HEK293 (cell line): Measurements from ENCODE around the gene C1orf185.
A peak's percentile ranks its signal among the peaks of the same experiment; 100 is the strongest.

Experiments used
- CTCF ChIA-PET: fragments of 350-600 bp; formaldehyde crosslinking; extraction: SDS; loops from one replicate; lab custom pipeline; 2021; ENCODE audit warnings: antibody characterized with exemption; lab: Yijun Ruan, JAX
- POLR2A ChIA-PET: fragments of 300-600 bp; formaldehyde crosslinking; extraction: SDS; loops from one replicate; lab custom pipeline; 2020; ENCODE audit warnings: antibody characterized with exemption, inconsistent platforms; lab: Yijun Ruan, JAX
- H3K27ac ChIP-seq: fragments of 200-500 bp; sonication (Bioruptor generic); 2 replicates; pipeline ENCODE4 v1.5.1; 2014; ENCODE audit warnings: low read depth, low read length, control low read depth, inconsistent platforms; ENCODE audit errors: extremely low read depth
- H3K36me3 ChIP-seq, 2 experiments: fragments of 200-500 bp in 1 of 2; sonication (Bioruptor generic) in 1 of 2; 1 replicate in 1 of 2; 2 replicates in 1 of 2; pipeline ENCODE4 v1.5.1; 2014 to 2017; ENCODE audit warnings: inconsistent platforms in 2 of 2, low read length in 2 of 2; ENCODE audit not compliant: control insufficient read depth in 2 of 2, insufficient read depth in 1 of 2
- H3K4me1 ChIP-seq: fragments of 200-500 bp; sonication (Bioruptor generic); 2 replicates; pipeline ENCODE4 v1.5.1; 2014; ENCODE audit warnings: mild to moderate bottlenecking, low read length, inconsistent platforms; ENCODE audit not compliant: control insufficient read depth, insufficient read depth
- H3K4me3 ChIP-seq: 2 replicates; pipeline ENCODE4 v1.5.1; 2011; ENCODE audit warnings: low read depth, mild to moderate bottlenecking, control low read depth, low read length, moderate library complexity
- H3K9me3 ChIP-seq: fragments of 200-500 bp; sonication (Bioruptor generic); 2 replicates; pipeline ENCODE4 v1.5.1; 2014; ENCODE audit warnings: low read depth, low read length, inconsistent platforms; ENCODE audit not compliant: control insufficient read depth, insufficient read depth
- FEZF1 ChIP-seq: fragments of 450-650 bp; formaldehyde crosslinking; IDR thresholded peaks from 2 replicates; pipeline ENCODE4 v1.5.1; 2016; ENCODE audit warnings: missing biosample characterization, missing genetic modification characterization
- GLI2 ChIP-seq: fragments of 450-650 bp; formaldehyde crosslinking; IDR thresholded peaks from 2 replicates; pipeline ENCODE4; 2017; ENCODE audit warnings: missing biosample characterization, missing genetic modification characterization, low read depth, borderline replicate concordance
- HOXC10 ChIP-seq: sonication (generic); formaldehyde crosslinking; IDR thresholded peaks from 2 replicates; pipeline ENCODE4 v1.8.1; 2023; ENCODE audit warnings: mild to moderate bottlenecking, missing genetic modification reagents
- KLF16 ChIP-seq: fragments of 450-650 bp; formaldehyde crosslinking; IDR thresholded peaks from 2 replicates; pipeline ENCODE4 v1.5.1; 2017; ENCODE audit warnings: missing biosample characterization, missing genetic modification characterization
- KLF8 ChIP-seq: fragments of 450-650 bp; formaldehyde crosslinking; IDR thresholded peaks from 2 replicates; pipeline ENCODE4 v1.5.1; 2016; ENCODE audit warnings: missing biosample characterization, missing genetic modification characterization
- SETDB1 ChIP-seq: IDR thresholded peaks from one replicate; pipeline ENCODE4 v1.6.1; 2017; ENCODE audit warnings: mild to moderate bottlenecking, low read length, moderate library complexity, mixed read lengths; ENCODE audit not compliant: insufficient read length
- SP2 ChIP-seq: fragments of 450-650 bp; formaldehyde crosslinking; IDR thresholded peaks from 2 replicates; pipeline ENCODE4 v1.5.1; 2016; ENCODE audit warnings: missing biosample characterization, missing genetic modification characterization
- TCF7L2 ChIP-seq: IDR thresholded peaks from 2 replicates; pipeline ENCODE4 v1.6.1; 2011; ENCODE audit warnings: low read depth, mild to moderate bottlenecking, inconsistent platforms, low read length, moderate library complexity, borderline replicate concordance
- ZBTB21 ChIP-seq: fragments of 450-650 bp; formaldehyde crosslinking; IDR thresholded peaks from 2 replicates; pipeline ENCODE4 v1.5.1; 2017; ENCODE audit warnings: missing biosample characterization, missing genetic modification characterization
- ZBTB48 ChIP-seq: fragments of 450-650 bp; formaldehyde crosslinking; IDR thresholded peaks from 2 replicates; pipeline ENCODE4 v1.5.1; 2016; ENCODE audit warnings: missing biosample characterization, missing genetic modification characterization
- ZNF214 ChIP-seq: fragments of 450-650 bp; formaldehyde crosslinking; IDR thresholded peaks from 2 replicates; pipeline ENCODE4 v1.5.1; 2017; ENCODE audit warnings: missing biosample characterization, mild to moderate bottlenecking, missing genetic modification characterization, borderline replicate concordance
- ZNF223 ChIP-seq: fragments of 450-650 bp; formaldehyde crosslinking; IDR thresholded peaks from 2 replicates; pipeline ENCODE4 v1.5.1; 2016; ENCODE audit warnings: missing biosample characterization, missing genetic modification characterization
- ZNF24 ChIP-seq: fragments of 450-650 bp; formaldehyde crosslinking; IDR thresholded peaks from 2 replicates; pipeline ENCODE4 v1.5.1; 2016; ENCODE audit warnings: missing biosample characterization, missing genetic modification characterization
- ZNF335 ChIP-seq: fragments of 450-650 bp; formaldehyde crosslinking; conservative IDR thresholded peaks from 2 replicates; pipeline ENCODE4 v1.5.1; 2016; ENCODE audit warnings: missing biosample characterization, missing genetic modification characterization
- ZNF354C ChIP-seq: fragments of 450-650 bp; formaldehyde crosslinking; IDR thresholded peaks from 2 replicates; pipeline ENCODE4 v1.5.1; 2016; ENCODE audit warnings: missing biosample characterization, missing genetic modification characterization, low read depth, borderline replicate concordance
- ZNF48 ChIP-seq: fragments of 450-650 bp; formaldehyde crosslinking; IDR thresholded peaks from 2 replicates; pipeline ENCODE4 v1.5.1; 2016; ENCODE audit warnings: missing biosample characterization, missing genetic modification characterization
- ZNF514 ChIP-seq: fragments of 450-650 bp; formaldehyde crosslinking; IDR thresholded peaks from 2 replicates; pipeline ENCODE4 v1.5.1; 2016; ENCODE audit warnings: missing biosample characterization, missing genetic modification characterization
- ZNF626 ChIP-seq: fragments of 450-650 bp; sonication (Bioruptor Pico); formaldehyde crosslinking; IDR thresholded peaks from 2 replicates; pipeline ENCODE4 v1.5.1; 2018; ENCODE audit warnings: missing biosample characterization, missing genetic modification characterization, inconsistent platforms
- ZNF629 ChIP-seq: fragments of 450-650 bp; formaldehyde crosslinking; IDR thresholded peaks from 2 replicates; pipeline ENCODE4 v1.5.1; 2017; ENCODE audit warnings: missing biosample characterization, missing genetic modification characterization
- ZNF654 ChIP-seq: fragments of 450-650 bp; formaldehyde crosslinking; IDR thresholded peaks from 2 replicates; pipeline ENCODE4 v1.5.1; 2016; ENCODE audit warnings: low read depth, missing biosample characterization, missing genetic modification characterization
- ZNF830 ChIP-seq: fragments of 450-650 bp; IDR thresholded peaks from 2 replicates; pipeline ENCODE4 v1.5.0; 2018; ENCODE audit warnings: missing biosample characterization, missing genetic modification characterization, low read depth, mild to moderate bottlenecking, moderate library complexity
- ZNF843 ChIP-seq: fragments of 450-650 bp; formaldehyde crosslinking; IDR thresholded peaks from 2 replicates; pipeline ENCODE4 v1.5.1; 2016; ENCODE audit warnings: missing biosample characterization, missing genetic modification characterization
- TF ChIP-seq, protein P1 (sequence below): fragments of 450-650 bp; formaldehyde crosslinking; IDR thresholded peaks from 2 replicates; pipeline ENCODE4 v1.5.1; 2016; ENCODE audit warnings: missing biosample characterization, missing genetic modification characterization, low read depth
- TF ChIP-seq, protein P2 (sequence below): fragments of 450-650 bp; formaldehyde crosslinking; IDR thresholded peaks from 2 replicates; pipeline ENCODE4 v1.5.1; 2016; ENCODE audit warnings: missing biosample characterization, missing genetic modification characterization
- TF ChIP-seq, protein P3 (sequence below): fragments of 450-650 bp; formaldehyde crosslinking; IDR thresholded peaks from 2 replicates; pipeline ENCODE4 v1.5.1; 2016; ENCODE audit warnings: missing biosample characterization, missing genetic modification characterization

Gene C1orf185

DNA sequence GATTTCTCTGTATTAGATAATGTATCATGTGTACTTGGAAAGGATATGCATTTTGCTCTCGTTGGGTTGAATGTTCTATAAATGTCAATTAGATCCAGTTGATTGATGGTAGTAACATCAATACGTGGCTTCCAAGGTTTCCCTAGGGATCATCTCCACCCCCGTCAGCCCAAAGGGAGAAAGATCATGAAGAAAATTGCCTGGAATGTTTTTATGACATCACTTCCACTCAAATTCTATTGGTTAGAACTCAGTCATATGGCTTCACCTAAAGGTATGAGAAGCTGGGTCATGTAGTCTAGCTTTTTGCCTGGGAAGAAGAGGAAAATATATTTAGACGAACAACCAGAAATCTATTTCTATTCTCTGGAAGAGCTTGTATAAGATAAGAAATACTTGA, at the start of gene C1orf185:
TSS of gene C1orf185 (plus strand) at position 253 of the 400 bp plus-strand sequence. CDS start at position 259, 6 bp downstream.
- Histone ChIP-seq H3K4me3 (no peak within 1 kb of the TSS), H3K4me1 (no peaks in the 10 kb centered on the region), H3K36me3 (no peaks in the 10 kb centered on the region), H3K27ac (no peak within 1 kb of the TSS), H3K9me3 (no peaks in the 10 kb centered on the region)
- CTCF ChIA-PET: no interaction called here
- TF ChIP-seq, protein P1, sequence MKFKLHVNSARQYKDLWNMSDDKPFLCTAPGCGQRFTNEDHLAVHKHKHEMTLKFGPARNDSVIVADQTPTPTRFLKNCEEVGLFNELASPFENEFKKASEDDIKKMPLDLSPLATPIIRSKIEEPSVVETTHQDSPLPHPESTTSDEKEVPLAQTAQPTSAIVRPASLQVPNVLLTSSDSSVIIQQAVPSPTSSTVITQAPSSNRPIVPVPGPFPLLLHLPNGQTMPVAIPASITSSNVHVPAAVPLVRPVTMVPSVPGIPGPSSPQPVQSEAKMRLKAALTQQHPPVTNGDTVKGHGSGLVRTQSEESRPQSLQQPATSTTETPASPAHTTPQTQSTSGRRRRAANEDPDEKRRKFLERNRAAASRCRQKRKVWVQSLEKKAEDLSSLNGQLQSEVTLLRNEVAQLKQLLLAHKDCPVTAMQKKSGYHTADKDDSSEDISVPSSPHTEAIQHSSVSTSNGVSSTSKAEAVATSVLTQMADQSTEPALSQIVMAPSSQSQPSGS (tag by site-specific recombination): peak; percentile 58; the same call in 1 of the 2 replicates
- 0 out of 2 replicates have a peak, but pooled peaks have one; percentile 17 for TF ChIP-seq ZBTB48
- peak; percentile 46 for TF ChIP-seq ZNF335
- no peak for TF ChIP-seq ZNF830 (tag by site-specific recombination)
- TF ChIP-seq SP2 (tag by site-specific recombination): 0 out of 2 replicates have a peak, but pooled peaks have one; percentile 6
- TF ChIP-seq ZBTB21: peak; percentile 76
- no peak for TF ChIP-seq HOXC10 (CRISPR knock-in tag)
- TF ChIP-seq KLF16 (tag by site-specific recombination): peak; percentile 39; the same call in 1 of the 2 replicates
- POLR2A ChIA-PET: no interaction called here

DNA sequence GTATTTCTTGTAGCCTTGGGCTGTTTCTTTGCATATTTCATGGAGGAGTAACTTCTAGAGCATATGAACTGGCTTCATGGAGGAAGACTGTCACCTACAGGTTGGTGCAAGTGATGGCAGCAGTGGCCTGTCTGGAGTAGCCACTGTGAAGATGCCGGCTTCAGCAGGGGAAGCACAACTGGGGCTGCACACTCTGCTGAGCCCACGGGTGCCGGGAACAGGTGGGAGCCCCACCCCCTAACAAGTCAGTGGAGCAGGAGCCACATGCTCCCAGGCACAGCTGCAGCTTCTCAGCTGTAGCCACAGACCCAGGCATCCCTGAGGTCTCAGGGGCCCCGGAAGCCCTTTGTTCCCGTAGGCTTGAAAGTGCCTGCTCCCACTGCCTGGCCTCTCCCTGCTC, 43.2 kb upstream of the C1orf185 start:
- Histone ChIP-seq H3K4me3 (no peak overlapping the region), H3K4me1 (no peaks in the 10 kb centered on the region), H3K36me3 (no peaks in the 10 kb centered on the region), H3K27ac (no peak overlapping the region), H3K9me3 (no peaks in the 10 kb centered on the region)
- ChIA-PET CTCF (no interaction called here), POLR2A (no interaction called here)
- peak; percentile 23 for TF ChIP-seq ZNF654
- TF ChIP-seq, protein P2, sequence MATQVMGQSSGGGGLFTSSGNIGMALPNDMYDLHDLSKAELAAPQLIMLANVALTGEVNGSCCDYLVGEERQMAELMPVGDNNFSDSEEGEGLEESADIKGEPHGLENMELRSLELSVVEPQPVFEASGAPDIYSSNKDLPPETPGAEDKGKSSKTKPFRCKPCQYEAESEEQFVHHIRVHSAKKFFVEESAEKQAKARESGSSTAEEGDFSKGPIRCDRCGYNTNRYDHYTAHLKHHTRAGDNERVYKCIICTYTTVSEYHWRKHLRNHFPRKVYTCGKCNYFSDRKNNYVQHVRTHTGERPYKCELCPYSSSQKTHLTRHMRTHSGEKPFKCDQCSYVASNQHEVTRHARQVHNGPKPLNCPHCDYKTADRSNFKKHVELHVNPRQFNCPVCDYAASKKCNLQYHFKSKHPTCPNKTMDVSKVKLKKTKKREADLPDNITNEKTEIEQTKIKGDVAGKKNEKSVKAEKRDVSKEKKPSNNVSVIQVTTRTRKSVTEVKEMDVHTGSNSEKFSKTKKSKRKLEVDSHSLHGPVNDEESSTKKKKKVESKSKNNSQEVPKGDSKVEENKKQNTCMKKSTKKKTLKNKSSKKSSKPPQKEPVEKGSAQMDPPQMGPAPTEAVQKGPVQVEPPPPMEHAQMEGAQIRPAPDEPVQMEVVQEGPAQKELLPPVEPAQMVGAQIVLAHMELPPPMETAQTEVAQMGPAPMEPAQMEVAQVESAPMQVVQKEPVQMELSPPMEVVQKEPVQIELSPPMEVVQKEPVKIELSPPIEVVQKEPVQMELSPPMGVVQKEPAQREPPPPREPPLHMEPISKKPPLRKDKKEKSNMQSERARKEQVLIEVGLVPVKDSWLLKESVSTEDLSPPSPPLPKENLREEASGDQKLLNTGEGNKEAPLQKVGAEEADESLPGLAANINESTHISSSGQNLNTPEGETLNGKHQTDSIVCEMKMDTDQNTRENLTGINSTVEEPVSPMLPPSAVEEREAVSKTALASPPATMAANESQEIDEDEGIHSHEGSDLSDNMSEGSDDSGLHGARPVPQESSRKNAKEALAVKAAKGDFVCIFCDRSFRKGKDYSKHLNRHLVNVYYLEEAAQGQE (tag by site-specific recombination): no peak

DNA sequence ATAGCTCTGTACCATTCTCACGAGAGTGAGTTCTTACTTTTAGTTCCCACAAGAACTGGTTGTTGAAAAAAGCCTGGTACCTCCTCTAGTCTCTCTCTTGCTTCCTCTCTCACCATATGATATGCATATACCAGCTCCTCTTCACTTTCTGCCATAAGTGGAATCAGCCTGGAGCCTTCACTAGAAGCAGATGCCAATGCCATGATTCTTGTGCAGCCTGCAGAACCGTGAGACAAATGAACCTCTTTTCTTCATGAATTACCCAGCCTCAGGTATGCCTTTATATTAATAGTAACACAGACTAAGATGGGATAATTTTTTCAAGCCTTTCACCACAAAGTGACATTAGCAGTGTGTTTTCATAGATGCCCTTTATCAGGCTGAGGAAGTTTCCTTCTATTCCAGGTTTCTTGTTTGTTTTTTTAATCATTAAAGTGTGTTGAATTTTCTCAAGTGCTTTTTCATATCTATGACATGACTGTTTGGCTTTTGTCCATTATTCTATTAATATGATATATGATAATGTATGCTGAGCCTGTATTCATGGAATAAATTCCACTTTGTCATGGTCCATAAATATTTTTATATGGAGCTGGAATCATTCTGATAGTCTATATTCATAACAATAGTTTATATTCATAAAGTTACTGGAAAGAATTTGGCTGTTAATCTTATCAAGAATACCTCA, 40.7 kb upstream of the C1orf185 start:
- Histone ChIP-seq H3K4me1 (no peaks in the 10 kb centered on the region), H3K27ac (no peak overlapping the region), H3K36me3 (no peaks in the 10 kb centered on the region), H3K9me3 (no peaks in the 10 kb centered on the region), H3K4me3 (no peak overlapping the region)
- POLR2A ChIA-PET: no interaction called here
- CTCF ChIA-PET: interaction anchor here (0.7 kb wide), 1 partner anchor 344 kb away, joined by 3 read pairs; no protein-coding TSS in a partner anchor
- TF ChIP-seq FEZF1 (no peak), ZNF626 (no peak), ZNF354C (tag by site-specific recombination) (no peak), ZNF223 (tag by site-specific recombination) (no peak), ZNF24 (tag by site-specific recombination) (no peak), ZNF843 (tag by site-specific recombination) (no peak), ZNF48 (no peak), KLF8 (no peak), ZNF214 (tag by site-specific recombination) (no peak), SETDB1 (no peak), ZNF629 (tag by site-specific recombination) (no peak), GLI2 (no peak), ZNF514 (tag by site-specific recombination) (no peak), TCF7L2 (no peak)
- TF ChIP-seq, protein P3, sequence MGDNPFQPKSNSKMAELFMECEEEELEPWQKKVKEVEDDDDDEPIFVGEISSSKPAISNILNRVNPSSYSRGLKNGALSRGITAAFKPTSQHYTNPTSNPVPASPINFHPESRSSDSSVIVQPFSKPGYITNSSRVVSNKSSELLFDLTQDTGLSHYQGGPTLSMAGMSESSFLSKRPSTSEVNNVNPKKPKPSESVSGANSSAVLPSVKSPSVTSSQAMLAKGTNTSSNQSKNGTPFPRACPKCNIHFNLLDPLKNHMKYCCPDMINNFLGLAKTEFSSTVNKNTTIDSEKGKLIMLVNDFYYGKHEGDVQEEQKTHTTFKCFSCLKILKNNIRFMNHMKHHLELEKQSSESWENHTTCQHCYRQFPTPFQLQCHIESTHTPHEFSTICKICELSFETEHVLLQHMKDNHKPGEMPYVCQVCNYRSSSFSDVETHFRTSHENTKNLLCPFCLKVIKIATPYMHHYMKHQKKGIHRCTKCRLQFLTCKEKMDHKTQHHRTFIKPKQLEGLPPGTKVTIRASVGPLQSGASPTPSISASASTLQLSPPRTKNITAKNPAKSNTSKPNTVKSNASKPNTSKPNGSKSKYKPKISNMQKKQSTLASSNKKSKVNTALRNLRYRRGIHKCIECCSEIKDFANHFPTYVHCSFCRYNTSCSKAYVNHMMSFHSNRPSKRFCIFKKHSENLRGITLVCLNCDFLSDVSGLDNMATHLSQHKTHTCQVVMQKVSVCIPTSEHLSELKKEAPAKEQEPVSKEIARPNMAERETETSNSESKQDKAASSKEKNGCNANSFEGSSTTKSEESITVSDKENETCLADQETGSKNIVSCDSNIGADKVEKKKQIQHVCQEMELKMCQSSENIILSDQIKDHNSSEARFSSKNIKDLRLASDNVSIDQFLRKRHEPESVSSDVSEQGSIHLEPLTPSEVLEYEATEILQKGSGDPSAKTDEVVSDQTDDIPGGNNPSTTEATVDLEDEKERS (tag by site-specific recombination): no peak
